HG03108 (cell line): ENCODE measurements around the gene NAT9.

Experiments used
- ATAC-seq: cut with Tn5 transposase; IDR thresholded peaks from one replicate; pipeline ENCODE4 v1.9.1; 2021; ENCODE audit warnings: moderate library complexity; ENCODE audit not compliant: unreplicated experiment

Gene NAT9, protein sequence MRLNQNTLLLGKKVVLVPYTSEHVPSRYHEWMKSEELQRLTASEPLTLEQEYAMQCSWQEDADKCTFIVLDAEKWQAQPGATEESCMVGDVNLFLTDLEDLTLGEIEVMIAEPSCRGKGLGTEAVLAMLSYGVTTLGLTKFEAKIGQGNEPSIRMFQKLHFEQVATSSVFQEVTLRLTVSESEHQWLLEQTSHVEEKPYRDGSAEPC

DNA sequence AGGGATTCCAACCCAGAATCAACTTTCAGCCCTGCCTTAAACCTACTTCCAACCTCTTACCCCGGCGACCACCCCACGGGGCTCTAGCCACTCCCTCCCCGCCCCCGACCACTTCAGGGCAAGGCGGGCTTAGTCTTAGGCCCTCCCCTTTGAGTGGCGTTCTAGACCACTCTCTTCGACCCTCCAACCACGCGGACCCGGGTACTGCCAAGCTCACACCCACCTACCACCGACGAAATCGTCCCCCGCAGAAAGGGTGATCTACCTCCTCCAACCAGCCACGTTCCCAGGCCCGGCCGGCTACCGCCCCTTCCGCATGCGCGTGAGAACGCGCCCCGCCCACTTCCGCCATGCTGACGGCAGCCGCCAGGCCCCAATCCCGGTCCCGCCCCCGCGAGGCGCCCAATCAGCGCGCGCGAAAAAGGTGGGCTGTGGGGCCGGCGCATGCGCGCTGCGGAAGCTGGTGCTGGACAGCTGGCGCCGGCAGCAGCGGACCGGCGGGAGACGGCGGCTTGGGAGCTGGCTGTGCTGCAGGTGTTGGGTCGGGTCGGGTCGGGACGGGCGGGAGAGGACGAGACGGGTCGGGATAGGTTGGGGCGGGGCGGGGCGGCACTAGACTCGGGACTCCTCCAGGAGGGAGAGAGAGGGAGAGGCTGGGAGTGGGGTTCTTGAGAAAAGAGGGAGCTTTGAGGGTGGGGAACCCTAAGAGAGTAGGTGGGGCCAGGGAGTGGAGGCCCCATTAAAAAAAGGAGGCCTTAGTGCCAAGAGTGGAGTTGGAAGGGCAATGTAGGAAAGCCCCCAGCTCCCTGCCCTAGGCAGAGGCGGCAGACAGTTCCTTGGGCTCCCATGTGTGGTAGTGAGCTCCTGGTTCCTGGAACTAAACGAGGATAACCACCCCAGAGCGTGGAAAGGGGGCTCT is at the start of gene NAT9:
Gene NAT9, minus strand, starts transcription at position 302 of the 919 bp plus-strand sequence. CDS start 647 bp downstream, outside the sequence.
- peak; percentile 65 for ATAC-seq

- no peak for ATAC-seq
Observed at GRCh38 chr17:74824961-74825627, 48.9 kb upstream of the NAT9 start.

GRCh38 chr17:74822939-74823367 is 46.8 kb upstream of the NAT9 start:
- no peak for ATAC-seq

- no peak for ATAC-seq
Observed at GRCh38 chr17:74822335-74822938, 46.3 kb upstream of the NAT9 start.

DNA sequence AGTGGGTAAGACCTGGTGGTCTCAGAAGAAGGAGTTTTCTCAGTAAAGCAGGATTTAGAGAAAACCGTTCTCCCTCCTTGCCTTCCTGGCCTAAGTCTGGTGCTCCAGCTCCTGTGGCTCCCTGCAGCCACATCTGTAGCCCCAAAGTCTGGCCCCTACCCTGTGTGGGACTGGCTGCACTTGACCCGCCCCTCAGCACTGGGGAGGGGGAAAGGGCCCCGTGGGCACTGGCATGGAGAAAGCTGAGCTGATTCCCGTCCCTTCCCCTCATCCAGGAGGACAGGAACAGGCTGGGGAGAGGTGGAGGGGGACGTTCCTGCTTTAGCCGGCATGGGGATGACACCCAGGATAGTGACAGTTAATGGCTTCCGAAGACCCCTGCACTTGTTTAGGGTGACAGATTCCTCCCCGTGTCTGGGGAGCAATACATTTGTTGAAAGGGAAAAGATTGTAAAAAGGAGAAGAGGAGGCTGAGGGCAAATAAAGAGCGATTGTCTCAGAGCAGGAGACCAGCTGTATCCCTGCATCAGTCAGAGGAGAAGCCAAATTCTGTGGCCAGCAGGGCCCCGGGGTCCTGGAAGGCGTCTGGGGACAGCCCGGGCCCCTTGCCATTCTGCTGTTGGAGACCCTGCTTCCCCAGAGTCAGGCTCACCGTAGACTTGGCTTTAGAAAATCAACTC is 45.6 kb upstream of the NAT9 start:
- no peak for ATAC-seq

DNA sequence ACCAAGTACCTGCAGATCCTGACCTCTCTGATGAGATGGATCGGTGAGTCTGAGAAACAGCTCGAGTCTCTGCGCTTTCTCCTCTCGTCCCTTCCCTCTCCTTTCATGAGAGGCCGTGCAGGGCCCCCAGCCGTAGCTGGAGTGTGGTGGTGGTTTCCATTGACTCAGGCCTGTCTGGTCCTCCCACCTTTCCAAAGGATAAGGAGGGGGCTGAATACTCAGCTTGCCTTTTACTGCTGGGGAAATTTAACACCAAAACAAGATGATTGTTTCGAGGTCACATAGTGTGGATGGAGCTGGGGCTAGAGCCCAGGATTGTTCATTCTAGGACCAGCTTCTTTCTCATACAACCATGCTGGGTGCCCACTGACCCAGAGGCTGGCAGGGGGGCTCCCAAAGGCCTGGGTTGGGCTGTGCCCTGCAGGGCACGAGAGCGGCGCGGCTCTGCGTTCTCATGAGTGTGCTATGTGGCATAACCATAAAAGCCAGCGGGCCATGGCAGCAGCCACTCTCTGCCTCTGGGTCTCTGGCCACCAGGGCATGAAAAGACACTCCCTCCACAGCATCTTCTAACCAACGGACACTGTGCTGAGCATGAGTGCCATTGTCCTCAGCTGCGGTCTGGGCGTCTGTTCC is 43.8 kb upstream of the NAT9 start:
- no peak for ATAC-seq

DNA sequence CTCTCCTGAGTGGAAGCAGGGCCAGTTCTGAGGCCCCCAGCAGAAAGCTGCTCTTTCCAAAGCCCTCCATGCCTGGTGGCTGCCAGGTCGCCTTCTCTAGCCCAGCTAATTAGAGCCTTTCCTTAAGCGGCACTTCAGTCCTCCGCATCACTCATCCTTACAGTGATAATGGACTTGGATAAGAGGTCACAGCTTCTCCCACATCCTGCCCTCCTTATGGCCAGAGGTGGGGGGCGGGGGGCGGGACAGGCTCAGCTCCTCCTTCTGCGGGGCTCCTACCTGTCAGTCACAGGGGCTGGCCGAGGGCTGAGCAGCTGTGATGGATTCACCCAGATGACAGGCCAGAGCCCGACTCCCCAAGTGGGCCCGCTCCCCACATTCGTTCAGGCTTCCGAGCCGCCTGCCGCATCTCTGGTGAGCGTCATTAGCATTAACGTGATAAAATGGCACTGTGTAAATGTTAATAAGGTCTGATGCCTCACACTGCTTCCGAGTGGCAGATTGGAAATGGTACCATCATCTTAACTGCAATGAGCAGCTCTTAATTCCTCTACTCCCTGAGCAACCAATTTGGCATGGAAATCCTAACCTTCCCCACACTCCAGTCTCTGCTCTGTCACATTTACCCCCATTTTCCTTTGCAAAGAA is 42.3 kb upstream of the NAT9 start:
- no peak for ATAC-seq

GRCh38 chr17:74816905-74817620 is 40.9 kb upstream of the NAT9 start:
- ATAC-seq = no peak

DNA sequence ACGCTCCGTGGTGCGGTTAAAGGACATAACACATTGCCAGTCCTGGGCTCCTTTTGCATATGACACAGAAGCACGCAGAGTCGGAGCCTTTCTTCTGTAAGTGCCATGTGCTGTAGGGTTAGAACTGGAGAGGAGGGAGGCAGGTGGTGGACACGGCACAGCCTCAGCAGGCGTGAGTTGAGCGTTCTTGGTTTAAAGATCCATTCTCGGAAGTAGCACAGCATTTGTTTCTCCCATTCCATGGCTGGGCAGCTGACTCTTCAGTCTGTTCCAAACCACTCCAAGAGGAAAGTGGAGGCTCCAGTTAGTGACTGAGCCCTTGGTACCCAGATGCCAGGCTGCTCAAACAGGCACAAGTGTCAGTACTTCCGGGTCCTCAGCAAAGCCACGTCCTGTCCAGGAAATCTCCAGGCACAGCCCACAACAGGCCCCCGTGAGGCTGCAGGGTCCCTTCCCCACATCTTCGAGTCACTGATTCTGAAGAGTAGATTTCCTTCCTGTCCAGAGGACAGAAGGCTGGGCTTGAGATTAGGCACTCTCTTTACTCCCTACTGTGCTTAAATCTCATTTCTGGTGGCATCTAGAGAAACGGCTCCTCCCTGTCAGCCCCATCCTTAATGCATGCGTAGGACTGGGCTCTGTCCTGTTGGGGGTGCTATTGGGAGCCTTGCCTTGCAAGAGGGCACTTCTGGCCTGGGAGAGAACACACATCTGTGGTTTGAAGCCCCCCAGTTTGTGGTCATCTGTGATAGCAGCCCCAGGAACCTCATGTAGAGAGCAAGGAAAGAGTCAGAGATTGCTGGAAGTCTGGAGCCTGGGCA is 39.6 kb upstream of the NAT9 start:
- ATAC-seq = no peak

DNA sequence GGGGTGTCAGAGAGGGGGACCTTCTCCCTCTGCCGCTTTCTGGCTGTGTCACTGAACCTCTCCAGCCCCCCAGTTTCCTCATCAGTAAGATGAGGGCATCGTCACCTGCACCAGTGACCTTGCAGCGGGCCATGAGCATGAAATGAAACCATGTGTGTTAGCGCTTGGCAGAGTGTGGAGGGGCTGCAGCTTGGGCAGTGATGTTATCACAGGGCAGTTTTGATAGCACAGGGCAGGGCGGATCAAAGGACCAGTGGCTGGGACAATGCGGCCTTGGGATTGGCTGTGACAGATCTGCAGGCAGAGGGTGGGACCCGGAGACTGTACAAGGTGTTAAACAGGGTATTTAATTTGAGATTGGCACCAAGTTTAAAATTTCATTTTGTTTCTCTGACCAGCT is 38.9 kb upstream of the NAT9 start:
- no peak for ATAC-seq

DNA sequence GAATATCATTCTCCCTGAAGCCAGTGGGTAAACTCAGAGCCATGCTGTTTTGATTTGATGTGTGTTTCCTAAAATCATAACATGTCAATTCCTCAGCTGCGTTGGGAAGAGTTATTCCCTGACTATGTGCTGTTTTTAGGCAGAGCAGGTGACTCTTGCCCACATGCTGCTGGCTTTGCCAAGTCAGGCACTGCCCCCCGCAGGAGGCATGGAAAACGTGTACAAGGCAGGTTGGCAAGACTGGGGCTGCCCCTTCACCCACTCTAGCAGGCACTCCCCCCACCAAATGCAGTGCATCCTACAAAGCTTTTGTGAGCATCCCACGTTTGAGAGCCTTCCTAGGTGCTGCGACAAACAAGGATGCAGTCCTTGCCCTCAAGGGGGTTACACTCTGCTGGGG is 38.3 kb upstream of the NAT9 start:
- ATAC-seq = no peak

- no peak for ATAC-seq
Observed at GRCh38 chr17:74812109-74813009, 36.2 kb upstream of the NAT9 start.

DNA sequence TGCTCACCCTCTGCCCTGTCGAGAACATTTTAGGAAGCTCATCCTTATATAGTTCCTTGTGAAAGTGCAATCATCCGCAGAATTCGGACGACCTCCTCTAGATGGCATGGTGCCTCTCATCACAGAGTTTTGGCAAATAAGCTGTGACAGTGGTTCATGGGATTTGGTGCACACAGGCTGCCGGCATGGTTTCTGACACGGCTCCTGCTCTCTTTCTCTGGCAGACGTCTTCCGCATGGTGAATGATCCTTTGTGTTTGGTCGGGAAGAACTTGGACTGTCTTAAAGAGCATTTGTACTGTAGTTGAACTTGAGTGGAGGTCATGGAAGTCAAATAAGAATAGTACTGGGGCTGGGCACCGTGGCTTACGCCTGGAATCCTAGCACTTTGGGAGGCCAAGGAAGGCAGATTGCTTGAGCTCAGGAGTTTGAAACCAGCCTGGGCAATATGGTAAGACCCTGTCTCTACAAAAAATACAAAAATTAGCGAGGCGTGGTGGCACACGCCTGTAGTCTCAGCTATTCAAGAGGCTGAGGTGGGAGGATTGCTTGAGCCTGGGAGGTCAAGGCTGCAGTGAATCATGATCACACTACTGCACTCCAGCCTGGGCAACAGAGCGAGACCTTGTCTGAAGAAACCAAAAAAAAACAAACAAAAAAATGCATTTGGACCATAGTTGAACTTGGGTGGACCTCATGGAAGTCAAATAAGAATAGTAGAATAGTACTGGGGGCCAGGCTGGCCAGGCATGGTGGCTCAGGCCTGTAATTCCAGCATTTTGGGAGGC is 34.7 kb upstream of the NAT9 start:
- ATAC-seq = no peak

- ATAC-seq = no peak
Observed at GRCh38 chr17:74808714-74809430, 32.7 kb upstream of the NAT9 start.

DNA sequence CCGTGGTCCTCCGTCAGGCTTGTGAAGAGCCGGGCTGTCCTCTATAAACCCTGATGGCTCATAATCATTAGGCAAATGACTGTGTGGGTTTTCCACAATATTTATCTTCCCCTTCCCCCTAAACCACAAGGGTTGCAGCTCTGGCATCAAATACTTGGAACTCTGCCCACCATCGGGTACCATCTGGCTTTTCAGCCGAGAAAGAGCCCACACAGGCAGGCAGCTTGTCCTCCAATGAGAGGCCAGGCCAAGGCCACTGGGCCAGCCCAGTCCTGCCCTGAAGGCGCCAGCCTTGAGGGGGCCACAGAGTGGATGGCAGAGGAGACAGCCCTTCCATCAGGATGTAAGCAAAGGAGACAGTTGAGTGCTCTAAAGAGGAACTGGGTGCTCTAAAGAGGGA is 31.8 kb upstream of the NAT9 start:
- ATAC-seq = no peak

DNA sequence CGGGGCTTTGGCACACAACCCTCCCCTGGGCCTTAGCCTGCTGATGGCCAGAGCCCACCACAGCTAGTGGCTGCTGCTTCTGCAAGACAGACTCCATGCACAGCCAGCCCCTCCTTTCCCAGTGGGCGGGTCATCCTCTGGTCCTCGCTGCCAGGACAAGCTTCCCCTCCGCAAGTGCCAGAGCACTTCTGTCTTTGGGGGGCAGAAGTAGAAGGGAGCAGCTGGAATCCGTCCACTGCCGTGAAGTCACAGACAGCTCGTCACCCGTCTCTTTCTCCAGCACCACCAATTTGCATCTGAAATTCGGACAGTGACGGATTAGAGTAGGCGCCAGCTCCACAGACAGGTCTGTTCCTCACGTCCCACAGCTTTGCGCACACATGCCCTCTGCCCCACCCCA is 31.3 kb upstream of the NAT9 start:
- ATAC-seq = no peak
